ENCODE results near the gene LYRM9.

Gene LYRM9

GRCh38 chr17:27892866-27893769 is at the start of gene LYRM9:
Gene LYRM9 (minus strand): TSS chr17:27893365. CDS start chr17:27882694, 10,671 bp downstream.
- DNase-seq (ENCODE audit: low read depth in 1 of 2, low spot score in 1 of 2): peak; percentile 84 to 94
- in situ Hi-C loops (cut with HindIII; ENCODE audit: low pct_unique_long_range_greater_than_20kb, low sequenced_read_pairs): no loop called here
- no peak for TF ChIP-seq JUND (IDR thresholded peaks at IDR 0.05; ENCODE audit: low read depth)

- DNase-seq (ENCODE audit: low read depth in 1 of 2, low spot score in 1 of 2): no peak
- in situ Hi-C loops (cut with HindIII; ENCODE audit: low pct_unique_long_range_greater_than_20kb, low sequenced_read_pairs): no loop called here
- no peak for TF ChIP-seq JUND (IDR thresholded peaks at IDR 0.05; ENCODE audit: low read depth)
Measured at GRCh38 chr17:27940503-27941428, 47.6 kb upstream of the LYRM9 start.

GRCh38 chr17:27939474-27940465 is 46.6 kb upstream of the LYRM9 start:
- no peak for DNase-seq (ENCODE audit: low read depth in 1 of 2, low spot score in 1 of 2)
- TF ChIP-seq JUND (IDR thresholded peaks at IDR 0.05; ENCODE audit: low read depth): no peak
- in situ Hi-C loops (cut with HindIII; ENCODE audit: low pct_unique_long_range_greater_than_20kb, low sequenced_read_pairs): no loop called here

GRCh38 chr17:27938864-27939263 is 45.7 kb upstream of the LYRM9 start:
- TF ChIP-seq JUND (IDR thresholded peaks at IDR 0.05; ENCODE audit: low read depth): no peak
- in situ Hi-C loops (cut with HindIII; ENCODE audit: low pct_unique_long_range_greater_than_20kb, low sequenced_read_pairs): no loop called here
- DNase-seq (ENCODE audit: low read depth in 1 of 2, low spot score in 1 of 2): no peak

GRCh38 chr17:27938241-27938640 is 45.1 kb upstream of the LYRM9 start:
- in situ Hi-C loops (cut with HindIII; ENCODE audit: low pct_unique_long_range_greater_than_20kb, low sequenced_read_pairs): no loop called here
- no peak for TF ChIP-seq JUND (IDR thresholded peaks at IDR 0.05; ENCODE audit: low read depth)

GRCh38 chr17:27937025-27937546 is 43.9 kb upstream of the LYRM9 start:
- no peak for DNase-seq (ENCODE audit: low read depth in 1 of 2, low spot score in 1 of 2)
- TF ChIP-seq JUND (IDR thresholded peaks at IDR 0.05; ENCODE audit: low read depth): no peak
- in situ Hi-C loops (cut with HindIII; ENCODE audit: low pct_unique_long_range_greater_than_20kb, low sequenced_read_pairs): no loop called here

More at GRCh38 chr17:27938241-27938640, 45.1 kb upstream of the LYRM9 start:
- no peak for DNase-seq (ENCODE audit: low read depth in 1 of 2, low spot score in 1 of 2)

GRCh38 chr17:27930000-27930399 is 36.8 kb upstream of the LYRM9 start:
- in situ Hi-C loops (cut with HindIII; ENCODE audit: low pct_unique_long_range_greater_than_20kb, low sequenced_read_pairs): no loop called here
- no peak for DNase-seq (ENCODE audit: low read depth in 1 of 2, low spot score in 1 of 2)
- TF ChIP-seq JUND (IDR thresholded peaks at IDR 0.05; ENCODE audit: low read depth): no peak

- no peak for TF ChIP-seq JUND (IDR thresholded peaks at IDR 0.05; ENCODE audit: low read depth)
- DNase-seq (ENCODE audit: low read depth in 1 of 2, low spot score in 1 of 2): no peak
- in situ Hi-C loops (cut with HindIII; ENCODE audit: low pct_unique_long_range_greater_than_20kb, low sequenced_read_pairs): no loop called here
Measured at GRCh38 chr17:27928587-27928986, 35.4 kb upstream of the LYRM9 start.

- in situ Hi-C loops (cut with HindIII; ENCODE audit: low pct_unique_long_range_greater_than_20kb, low sequenced_read_pairs): no loop called here
- no peak for TF ChIP-seq JUND (IDR thresholded peaks at IDR 0.05; ENCODE audit: low read depth)
- no peak for DNase-seq (ENCODE audit: low read depth in 1 of 2, low spot score in 1 of 2)
Measured at GRCh38 chr17:27927781-27928180, 34.6 kb upstream of the LYRM9 start.

GRCh38 chr17:27921599-27921998 is 28.4 kb upstream of the LYRM9 start:
- DNase-seq (ENCODE audit: low read depth in 1 of 2, low spot score in 1 of 2): no peak
- in situ Hi-C loops (cut with HindIII; ENCODE audit: low pct_unique_long_range_greater_than_20kb, low sequenced_read_pairs): no loop called here
- TF ChIP-seq JUND (IDR thresholded peaks at IDR 0.05; ENCODE audit: low read depth): no peak

- DNase-seq (ENCODE audit: low read depth in 1 of 2, low spot score in 1 of 2): no peak
- TF ChIP-seq JUND (IDR thresholded peaks at IDR 0.05; ENCODE audit: low read depth): no peak
- in situ Hi-C loops (cut with HindIII; ENCODE audit: low pct_unique_long_range_greater_than_20kb, low sequenced_read_pairs): no loop called here
Measured at GRCh38 chr17:27921077-27921476, 27.9 kb upstream of the LYRM9 start.
